ENCODE measurements around the gene TUBA4A.
A peak's percentile ranks its signal among the peaks of the same experiment; 100 is the strongest.

TUBA4A gene

GRCh38 chr2:219245148-219245898 lies 8.4 kb downstream of the TUBA4A start, which contains the start of the genes GLB1L and STK16 (continued):
- TF ChIP-seq ZBTB44 (tag by site-specific recombination; IDR thresholded peaks at IDR 0.05) (no peak), ZNF354C (tag by site-specific recombination; IDR thresholded peaks at IDR 0.05; ENCODE audit: borderline replicate concordance, low read depth) (no peak), ZNF274 (IDR thresholded peaks at IDR 0.05; ENCODE audit: low read length) (no peak), ZNF274 (tag by site-specific recombination; IDR thresholded peaks at IDR 0.05; ENCODE audit: borderline replicate concordance) (no peak), ZNF140 (tag by site-specific recombination; IDR thresholded peaks at IDR 0.05) (no peak), ZBTB26 (tag by site-specific recombination; optimal IDR thresholded peaks at IDR 0.05) (peak; percentile 41), ZNF707 (tag by site-specific recombination; IDR thresholded peaks at IDR 0.05) (no peak), ZNF211 (tag by site-specific recombination; IDR thresholded peaks at IDR 0.05; ENCODE audit: low read depth) (no peak), ZNF610 (tag by site-specific recombination; IDR thresholded peaks at IDR 0.05; ENCODE audit: borderline replicate concordance) (no peak), ZNF777 (tag by site-specific recombination; IDR thresholded peaks at IDR 0.05; ENCODE audit: borderline replicate concordance) (no peak), ZNF521 (tag by site-specific recombination; IDR thresholded peaks at IDR 0.05) (no peak), ZNF548 (tag by site-specific recombination; IDR thresholded peaks at IDR 0.05) (no peak), ZBTB21 (tag by site-specific recombination; IDR thresholded peaks at IDR 0.05) (0 out of 2 replicates have a peak, but pooled peaks have one; percentile 36), OVOL3 (tag by site-specific recombination; IDR thresholded peaks at IDR 0.05) (peak; percentile 80; the same call in 1 of the 2 replicates), ZNF302 (tag by site-specific recombination; IDR thresholded peaks at IDR 0.05; ENCODE audit: low read depth) (no peak), ZNF391 (tag by site-specific recombination; IDR thresholded peaks at IDR 0.05; ENCODE audit: borderline replicate concordance, low read depth) (no peak), ZNF174 (tag by site-specific recombination; IDR thresholded peaks at IDR 0.05) (no peak), BCL6B (tag by site-specific recombination; IDR thresholded peaks at IDR 0.05) (peak; percentile 51; the same call in 1 of the 2 replicates), ZFHX2 (tag by site-specific recombination; conservative IDR thresholded peaks at IDR 0.05) (no peak), GLIS2 (tag by site-specific recombination; IDR thresholded peaks at IDR 0.05) (no peak), ZNF362 (tag by site-specific recombination; IDR thresholded peaks at IDR 0.05) (no peak), PATZ1 (tag by site-specific recombination; IDR thresholded peaks at IDR 0.05) (0 out of 2 replicates have a peak, but pooled peaks have one; percentile 28)
- TF ChIP-seq, protein P1, sequence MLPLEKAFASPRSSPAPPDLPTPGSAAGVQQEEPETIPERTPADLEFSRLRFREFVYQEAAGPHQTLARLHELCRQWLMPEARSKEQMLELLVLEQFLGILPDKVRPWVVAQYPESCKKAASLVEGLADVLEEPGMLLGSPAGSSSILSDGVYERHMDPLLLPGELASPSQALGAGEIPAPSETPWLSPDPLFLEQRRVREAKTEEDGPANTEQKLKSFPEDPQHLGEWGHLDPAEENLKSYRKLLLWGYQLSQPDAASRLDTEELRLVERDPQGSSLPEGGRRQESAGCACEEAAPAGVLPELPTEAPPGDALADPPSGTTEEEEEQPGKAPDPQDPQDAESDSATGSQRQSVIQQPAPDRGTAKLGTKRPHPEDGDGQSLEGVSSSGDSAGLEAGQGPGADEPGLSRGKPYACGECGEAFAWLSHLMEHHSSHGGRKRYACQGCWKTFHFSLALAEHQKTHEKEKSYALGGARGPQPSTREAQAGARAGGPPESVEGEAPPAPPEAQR (tag by site-specific recombination; IDR thresholded peaks at IDR 0.05), result no peak
- TF ChIP-seq, protein P2, sequence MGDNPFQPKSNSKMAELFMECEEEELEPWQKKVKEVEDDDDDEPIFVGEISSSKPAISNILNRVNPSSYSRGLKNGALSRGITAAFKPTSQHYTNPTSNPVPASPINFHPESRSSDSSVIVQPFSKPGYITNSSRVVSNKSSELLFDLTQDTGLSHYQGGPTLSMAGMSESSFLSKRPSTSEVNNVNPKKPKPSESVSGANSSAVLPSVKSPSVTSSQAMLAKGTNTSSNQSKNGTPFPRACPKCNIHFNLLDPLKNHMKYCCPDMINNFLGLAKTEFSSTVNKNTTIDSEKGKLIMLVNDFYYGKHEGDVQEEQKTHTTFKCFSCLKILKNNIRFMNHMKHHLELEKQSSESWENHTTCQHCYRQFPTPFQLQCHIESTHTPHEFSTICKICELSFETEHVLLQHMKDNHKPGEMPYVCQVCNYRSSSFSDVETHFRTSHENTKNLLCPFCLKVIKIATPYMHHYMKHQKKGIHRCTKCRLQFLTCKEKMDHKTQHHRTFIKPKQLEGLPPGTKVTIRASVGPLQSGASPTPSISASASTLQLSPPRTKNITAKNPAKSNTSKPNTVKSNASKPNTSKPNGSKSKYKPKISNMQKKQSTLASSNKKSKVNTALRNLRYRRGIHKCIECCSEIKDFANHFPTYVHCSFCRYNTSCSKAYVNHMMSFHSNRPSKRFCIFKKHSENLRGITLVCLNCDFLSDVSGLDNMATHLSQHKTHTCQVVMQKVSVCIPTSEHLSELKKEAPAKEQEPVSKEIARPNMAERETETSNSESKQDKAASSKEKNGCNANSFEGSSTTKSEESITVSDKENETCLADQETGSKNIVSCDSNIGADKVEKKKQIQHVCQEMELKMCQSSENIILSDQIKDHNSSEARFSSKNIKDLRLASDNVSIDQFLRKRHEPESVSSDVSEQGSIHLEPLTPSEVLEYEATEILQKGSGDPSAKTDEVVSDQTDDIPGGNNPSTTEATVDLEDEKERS (tag by site-specific recombination; IDR thresholded peaks at IDR 0.05), result no peak
- TF ChIP-seq, protein P3, sequence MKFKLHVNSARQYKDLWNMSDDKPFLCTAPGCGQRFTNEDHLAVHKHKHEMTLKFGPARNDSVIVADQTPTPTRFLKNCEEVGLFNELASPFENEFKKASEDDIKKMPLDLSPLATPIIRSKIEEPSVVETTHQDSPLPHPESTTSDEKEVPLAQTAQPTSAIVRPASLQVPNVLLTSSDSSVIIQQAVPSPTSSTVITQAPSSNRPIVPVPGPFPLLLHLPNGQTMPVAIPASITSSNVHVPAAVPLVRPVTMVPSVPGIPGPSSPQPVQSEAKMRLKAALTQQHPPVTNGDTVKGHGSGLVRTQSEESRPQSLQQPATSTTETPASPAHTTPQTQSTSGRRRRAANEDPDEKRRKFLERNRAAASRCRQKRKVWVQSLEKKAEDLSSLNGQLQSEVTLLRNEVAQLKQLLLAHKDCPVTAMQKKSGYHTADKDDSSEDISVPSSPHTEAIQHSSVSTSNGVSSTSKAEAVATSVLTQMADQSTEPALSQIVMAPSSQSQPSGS (tag by site-specific recombination; IDR thresholded peaks at IDR 0.05; ENCODE audit: low read depth), result peak; percentile 22; the same call in 1 of the 2 replicates
